Lower leg skin (tissue), 3 donors: ENCODE results near the gene RGS7.

Experiments used
- CTCF ChIP-seq, 3 donors: fragments of 450-650 bp; IDR thresholded peaks; one replicate each; pipeline ENCODE4 v1.5.1; 2016; ENCODE audit warnings: antibody characterized with exemption in 3 of 3, mild to moderate bottlenecking in 3 of 3, moderate library complexity in 2 of 3
- POLR2A ChIP-seq, 2 donors: fragments of 450-650 bp; IDR thresholded peaks; one replicate each; pipeline ENCODE4 v1.6.1; 2016 to 2017; ENCODE audit warnings: antibody characterized with exemption in 2 of 2, mild to moderate bottlenecking in 1 of 2, moderate library complexity in 1 of 2

- TF ChIP-seq CTCF (IDR thresholded peaks at IDR 0.05) (no peak), POLR2A (IDR thresholded peaks at IDR 0.05) (no peak)
These were observed 447.1 kb downstream of the RGS7 start for GRCh38 chr1:240909701-240910457.
